PFSK-1 (cell line): ENCODE results near the gene ARL8B.

Source experiments
- FOXP2 ChIP-seq: optimal IDR thresholded peaks from 2 replicates; pipeline ENCODE3; 2011; ENCODE audit warnings: borderline replicate concordance, control low read depth, inconsistent platforms; ENCODE audit not compliant: insufficient read depth; ENCODE audit errors: extremely low read length, extremely low read depth
- POLR2AphosphoS5 ChIP-seq: IDR thresholded peaks from 2 replicates; pipeline ENCODE4 v1.6.1; 2012; ENCODE audit warnings: low read depth, mild to moderate bottlenecking, control low read depth, low read length, moderate library complexity
- SIN3A ChIP-seq: IDR thresholded peaks from 2 replicates; pipeline ENCODE4 v1.6.1; 2012; ENCODE audit warnings: mild to moderate bottlenecking, low read length, moderate library complexity, borderline replicate concordance; ENCODE audit not compliant: insufficient read depth
- TAF1 ChIP-seq: IDR thresholded peaks from 2 replicates; pipeline ENCODE4 v1.6.1; 2012; ENCODE audit warnings: low read length, control low read depth, borderline replicate concordance; ENCODE audit not compliant: insufficient read depth
- TF ChIP-seq, protein P1 (sequence below), 2 experiments: IDR thresholded peaks; 2 replicates each; pipeline versions ENCODE4 v1.6.1 to v1.8.0; 2011 to 2012; ENCODE audit warnings: low read depth in 2 of 2, low read length in 2 of 2, control low read depth in 1 of 2, inconsistent platforms in 1 of 2, mild to moderate bottlenecking in 1 of 2, moderate library complexity in 1 of 2; ENCODE audit not compliant: insufficient read depth in 1 of 2

Gene ARL8B

DNA sequence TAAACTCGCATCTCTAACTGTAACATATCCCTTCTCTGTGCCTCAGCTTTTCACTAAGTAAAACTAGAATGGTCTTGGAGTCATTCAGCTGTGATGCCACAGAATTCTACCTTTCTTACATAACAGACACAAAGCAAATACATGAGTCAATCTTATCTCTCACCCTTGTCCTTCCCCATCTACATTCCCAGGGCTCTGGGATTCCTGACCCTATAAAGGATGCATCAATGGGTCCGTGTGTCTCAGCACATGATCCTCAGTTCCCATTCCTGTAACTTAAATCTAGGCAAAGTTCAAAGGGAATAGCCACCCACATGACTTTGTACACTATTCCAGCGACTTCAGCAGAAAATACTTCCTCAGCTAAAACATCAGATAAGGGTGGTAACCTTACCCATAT is 11.8 kb upstream of the ARL8B start:
- no peak for TF ChIP-seq FOXP2
- TF ChIP-seq, protein P1, sequence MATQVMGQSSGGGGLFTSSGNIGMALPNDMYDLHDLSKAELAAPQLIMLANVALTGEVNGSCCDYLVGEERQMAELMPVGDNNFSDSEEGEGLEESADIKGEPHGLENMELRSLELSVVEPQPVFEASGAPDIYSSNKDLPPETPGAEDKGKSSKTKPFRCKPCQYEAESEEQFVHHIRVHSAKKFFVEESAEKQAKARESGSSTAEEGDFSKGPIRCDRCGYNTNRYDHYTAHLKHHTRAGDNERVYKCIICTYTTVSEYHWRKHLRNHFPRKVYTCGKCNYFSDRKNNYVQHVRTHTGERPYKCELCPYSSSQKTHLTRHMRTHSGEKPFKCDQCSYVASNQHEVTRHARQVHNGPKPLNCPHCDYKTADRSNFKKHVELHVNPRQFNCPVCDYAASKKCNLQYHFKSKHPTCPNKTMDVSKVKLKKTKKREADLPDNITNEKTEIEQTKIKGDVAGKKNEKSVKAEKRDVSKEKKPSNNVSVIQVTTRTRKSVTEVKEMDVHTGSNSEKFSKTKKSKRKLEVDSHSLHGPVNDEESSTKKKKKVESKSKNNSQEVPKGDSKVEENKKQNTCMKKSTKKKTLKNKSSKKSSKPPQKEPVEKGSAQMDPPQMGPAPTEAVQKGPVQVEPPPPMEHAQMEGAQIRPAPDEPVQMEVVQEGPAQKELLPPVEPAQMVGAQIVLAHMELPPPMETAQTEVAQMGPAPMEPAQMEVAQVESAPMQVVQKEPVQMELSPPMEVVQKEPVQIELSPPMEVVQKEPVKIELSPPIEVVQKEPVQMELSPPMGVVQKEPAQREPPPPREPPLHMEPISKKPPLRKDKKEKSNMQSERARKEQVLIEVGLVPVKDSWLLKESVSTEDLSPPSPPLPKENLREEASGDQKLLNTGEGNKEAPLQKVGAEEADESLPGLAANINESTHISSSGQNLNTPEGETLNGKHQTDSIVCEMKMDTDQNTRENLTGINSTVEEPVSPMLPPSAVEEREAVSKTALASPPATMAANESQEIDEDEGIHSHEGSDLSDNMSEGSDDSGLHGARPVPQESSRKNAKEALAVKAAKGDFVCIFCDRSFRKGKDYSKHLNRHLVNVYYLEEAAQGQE (IDR thresholded peaks at IDR 0.05; ENCODE audit: insufficient read depth in 1 of 2, low read depth in 2 of 2, low read length in 2 of 2), result no peak
- no peak for TF ChIP-seq TAF1
- TF ChIP-seq POLR2AphosphoS5, result no peak
- TF ChIP-seq SIN3A, result no peak

DNA sequence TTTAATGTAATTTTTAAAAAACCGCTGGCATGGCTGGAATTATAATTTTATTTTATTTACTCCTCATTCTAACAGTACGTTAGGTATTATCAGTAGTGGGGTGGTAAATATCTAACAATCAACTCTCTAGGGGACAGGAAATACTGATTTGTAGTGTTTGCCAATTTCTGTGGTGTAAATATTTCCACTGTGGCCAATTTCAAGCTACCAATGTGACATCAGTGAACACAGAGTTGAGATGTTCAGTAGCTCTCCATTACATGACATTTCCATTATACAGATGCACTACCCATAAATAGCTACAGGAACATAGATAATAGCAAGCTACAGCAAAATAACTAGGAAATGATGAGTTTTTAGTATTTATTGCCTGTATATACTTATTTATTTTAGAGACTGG is 10.0 kb upstream of the ARL8B start:
- TF ChIP-seq FOXP2 (no peak), TAF1 (no peak), POLR2AphosphoS5 (no peak), SIN3A (no peak)
- TF ChIP-seq, protein P1 (IDR thresholded peaks at IDR 0.05; ENCODE audit: insufficient read depth in 1 of 2, low read depth in 2 of 2, low read length in 2 of 2), result no peak

DNA sequence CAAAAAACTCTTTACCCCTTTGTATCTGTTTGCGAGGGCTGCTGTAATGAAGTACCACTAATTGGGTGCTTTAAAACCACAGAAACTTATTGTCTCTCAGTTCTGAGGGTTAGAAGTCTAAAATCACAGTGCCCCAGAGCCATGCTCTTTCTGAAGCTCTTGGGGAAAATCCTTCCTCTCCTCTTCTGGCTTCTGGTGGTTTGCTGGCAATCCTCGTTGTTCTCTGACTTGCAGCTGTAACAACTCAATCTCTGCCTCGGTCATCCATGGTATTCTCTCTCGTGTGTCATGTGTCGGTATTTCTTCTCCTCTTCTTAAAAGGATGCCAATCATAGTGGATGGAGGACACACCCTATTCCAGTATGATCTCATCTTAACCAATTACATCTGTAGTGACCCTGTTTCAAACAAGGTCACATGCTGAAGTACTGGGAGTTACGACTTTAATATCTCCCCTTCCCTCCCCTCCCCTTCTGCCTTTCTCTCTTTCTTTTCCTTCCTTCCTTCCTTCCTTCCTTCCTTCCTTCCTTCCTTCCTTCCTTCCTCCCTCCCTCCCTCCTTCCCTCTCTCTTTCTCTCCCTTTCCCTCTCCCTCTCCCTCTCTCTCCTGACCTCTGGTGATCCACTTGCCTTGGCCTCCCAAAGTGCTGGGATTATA is 6.5 kb upstream of the ARL8B start:
- TF ChIP-seq, protein P1 (IDR thresholded peaks at IDR 0.05; ENCODE audit: insufficient read depth in 1 of 2, low read depth in 2 of 2, low read length in 2 of 2), result no peak
- TF ChIP-seq SIN3A (no peak), FOXP2 (no peak), TAF1 (no peak), POLR2AphosphoS5 (no peak)

DNA sequence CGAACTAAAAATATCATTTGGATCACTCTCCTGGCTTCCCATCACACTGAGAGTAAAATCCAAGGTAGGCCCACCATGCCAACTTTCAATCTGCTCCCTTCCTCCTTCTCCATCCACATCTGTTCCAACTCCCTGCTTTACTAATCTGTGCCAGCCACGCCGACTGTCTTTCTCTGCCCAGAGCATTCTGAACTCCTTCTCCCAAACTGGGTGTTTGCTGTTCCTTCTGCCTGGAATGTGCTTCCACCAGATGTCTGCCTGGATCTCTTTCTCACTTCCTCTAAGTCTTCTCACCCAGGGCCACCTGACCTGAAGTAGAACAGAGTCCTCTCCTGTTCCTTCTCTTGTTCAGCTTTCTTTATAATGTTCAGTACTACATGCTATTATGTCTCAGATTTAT is 5.6 kb upstream of the ARL8B start:
- TF ChIP-seq, protein P1 (IDR thresholded peaks at IDR 0.05; ENCODE audit: insufficient read depth in 1 of 2, low read depth in 2 of 2, low read length in 2 of 2), result no peak
- no peak for TF ChIP-seq POLR2AphosphoS5
- TF ChIP-seq TAF1, result no peak
- no peak for TF ChIP-seq SIN3A
- TF ChIP-seq FOXP2, result no peak
